Heart left ventricle (tissue), 16 donors: ENCODE data around the gene MYH7B. TPM values are rescaled to one million over a fixed set of nuclear protein-coding genes. Genes with fewer than 3 reads are reported as not detected.
A peak's percentile ranks its signal among the peaks of the same experiment; 100 is the strongest.

ENCODE experiments used
- ATAC-seq, 4 donors: fragments of 200-7000 bp; cut with Tn5 transposase; one replicate each; pipeline ENCODE4 v1.9.1; 2020 to 2022; ENCODE audit warnings: moderate library complexity in 4 of 4, mild to moderate bottlenecking in 3 of 4, moderate number of reproducible peaks in 1 of 4
- DNase-seq, 5 donors: peaks; one replicate each; pipeline ENCODE4 v3.0.0-alpha.2; 2020
- H3K27ac ChIP-seq, 12 donors: fragments of 200-600 bp; sonication (generic) in 4 of 12; one replicate each; pipeline versions ENCODE4 v1.5.0 to v1.8.0; 2016 to 2022; ENCODE audit warnings: mild to moderate bottlenecking in 2 of 12
- H3K27me3 ChIP-seq, 9 donors: fragments of 200-600 bp; sonication (generic) in 2 of 9; one replicate each; pipeline versions ENCODE4 v1.5.1 to v1.8.0; 2016 to 2022; ENCODE audit warnings: mild to moderate bottlenecking in 3 of 9
- H3K36me3 ChIP-seq, 9 donors: fragments of 200-600 bp; sonication (generic) in 2 of 9; one replicate each; pipeline versions ENCODE4 v1.5.0 to v1.8.0; 2018 to 2022; ENCODE audit warnings: mild to moderate bottlenecking in 2 of 9
- H3K4me1 ChIP-seq, 12 donors: fragments of 200-600 bp; sonication (generic) in 4 of 12; one replicate each; pipeline versions ENCODE4 v1.5.0 to v1.8.0; 2016 to 2022; ENCODE audit warnings: mild to moderate bottlenecking in 3 of 12
- H3K4me3 ChIP-seq, 12 donors: fragments of 200-600 bp; sonication (generic) in 4 of 12; one replicate each; pipeline versions ENCODE4 v1.5.0 to v1.8.0; 2017 to 2022; ENCODE audit warnings: mild to moderate bottlenecking in 9 of 12, moderate library complexity in 4 of 12
- H3K9me3 ChIP-seq, 12 donors: fragments of 200-600 bp; sonication (generic) in 4 of 12; one replicate each; pipeline versions ENCODE4 v1.5.0 to v1.8.0; 2016 to 2022; ENCODE audit warnings: mild to moderate bottlenecking in 1 of 12
- POLR2A ChIP-seq, 2 donors: fragments of 450-650 bp; IDR thresholded peaks; one replicate each; pipeline ENCODE4 v1.6.1; 2017; ENCODE audit warnings: antibody characterized with exemption in 2 of 2, mild to moderate bottlenecking in 2 of 2, moderate library complexity in 2 of 2
- WGBS, 4 donors: extraction: QIAGEN DNeasy Blood & Tissue Kit in 2 of 4; methylation state at CpG; one replicate each; pipeline versions ENCODE4 v1.1.5 to v1.1.7; 2013 to 2018; 5-methylcytosine and 5-hydroxymethylcytosine counted together
- intact Hi-C, 10 donors: fragments of 100-400 bp; cut with DNase I; formaldehyde crosslinking; loops; one replicate each; pipeline versions ENCODE4 v1.11.1 to v1.14.2; 2022
- polyA plus RNA-seq, 2 donors: library from polyadenylated mRNA; stranded (reverse); fragments of 200-250 nt; gene quantifications; one replicate each; pipeline ENCODE4 v1.2.3, GENCODE V29; 2013
- total RNA-seq, 9 donors: library from RNA; depleted of rRNA in 2 of 9; stranded (reverse); fragments of >200 nt in 2 of 9; fragmentation: NEBNext Ultra II Directional in 3 of 9; extraction: Animal tissue kit (Norgen Biotek cat#: 25700) in 3 of 9; gene quantifications; one replicate each; pipeline versions ENCODE4 v1.1.0 to v1.2.4, GENCODE V29; 2016 to 2023
- TF ChIP-seq, protein P1 (sequence below), 12 donors: fragments of 200-600 bp; sonication (generic) in 4 of 12; IDR thresholded peaks; one replicate each; pipeline versions ENCODE4 v1.5.0 to v1.8.0; 2018 to 2022; ENCODE audit warnings: antibody characterized with exemption in 12 of 12, mild to moderate bottlenecking in 5 of 12
- donor health status: ischemic (EF 13 %, LVEDD 7.1; RV severe dilation, severe dysfunction).
- donor health status: healthy with polysubstance abuse.
- donor health status: DM: no; HTN: yes; CAD: no.
- donor health status: DM: no; HTN: no; CAD: no.
- donor health status: ischemic (EF 25% LVEDD 6.9; RV normal size, moderate dysfunction).
- donor health status: ischemic (EF 25% LVEDD 5.7; RV mildly dilated, moderate dysfunction).
- donor health status: healthy.
- donor health status: DM: yes; HTN: yes; CAD: no.
- donor health status: ischemic (EF 35%, LVEDD 5.7; RV mildly dilated, moderate dysfunction).
- donor health status: nonischemic (EF 11% LVEDD 7.7; RV severe dilation, severe dysfunction).
- donor health status: DM: yes; HTN: yes; CAD: no.
- donor health status: PGD.
- donor health status: ischemic (EF 29% LVEDD 5.4; RV normal size, mild dysfunction).
- donor health status: nonischemic (EF 23%, LVEDD 6.1; RV moderate dilation, normal function).

MYH7B gene
- total and polyA plus RNA-seq, 11 donors = 12.8 to 448 (median 144) TPM

DNA sequence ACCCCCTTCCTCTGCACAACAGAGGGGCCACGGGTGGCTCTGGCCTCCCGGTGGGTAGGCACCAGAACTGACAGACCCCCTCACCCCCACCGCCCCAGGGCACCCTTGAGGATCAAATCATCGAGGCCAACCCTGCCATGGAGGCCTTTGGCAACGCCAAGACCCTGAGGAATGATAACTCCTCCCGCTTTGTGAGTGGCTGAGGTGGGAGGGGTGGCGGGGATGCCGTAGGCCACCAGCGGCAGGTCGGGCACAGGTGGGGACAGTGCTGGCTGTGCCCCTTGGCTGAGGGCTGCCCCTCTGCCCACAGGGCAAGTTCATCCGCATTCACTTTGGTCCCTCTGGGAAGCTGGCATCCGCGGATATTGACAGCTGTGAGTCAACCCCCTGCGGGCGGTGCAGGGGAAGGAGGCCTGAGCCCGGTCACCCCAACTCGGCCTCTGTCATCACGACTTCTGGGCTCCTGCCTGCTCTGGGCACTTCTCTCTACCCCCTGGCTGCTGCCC, 29.1 kb downstream of the MYH7B start:
- DNase-seq = peak in 4 of 5 donors; percentile 23 to 71 (median 64)
- peaks cover 0 to 41% (median 9%) of the 10 kb centered on the region in 9 donors for H3K36me3 ChIP-seq
- no peaks in the 10 kb centered on the region for H3K9me3 ChIP-seq
- TF ChIP-seq, protein P1, sequence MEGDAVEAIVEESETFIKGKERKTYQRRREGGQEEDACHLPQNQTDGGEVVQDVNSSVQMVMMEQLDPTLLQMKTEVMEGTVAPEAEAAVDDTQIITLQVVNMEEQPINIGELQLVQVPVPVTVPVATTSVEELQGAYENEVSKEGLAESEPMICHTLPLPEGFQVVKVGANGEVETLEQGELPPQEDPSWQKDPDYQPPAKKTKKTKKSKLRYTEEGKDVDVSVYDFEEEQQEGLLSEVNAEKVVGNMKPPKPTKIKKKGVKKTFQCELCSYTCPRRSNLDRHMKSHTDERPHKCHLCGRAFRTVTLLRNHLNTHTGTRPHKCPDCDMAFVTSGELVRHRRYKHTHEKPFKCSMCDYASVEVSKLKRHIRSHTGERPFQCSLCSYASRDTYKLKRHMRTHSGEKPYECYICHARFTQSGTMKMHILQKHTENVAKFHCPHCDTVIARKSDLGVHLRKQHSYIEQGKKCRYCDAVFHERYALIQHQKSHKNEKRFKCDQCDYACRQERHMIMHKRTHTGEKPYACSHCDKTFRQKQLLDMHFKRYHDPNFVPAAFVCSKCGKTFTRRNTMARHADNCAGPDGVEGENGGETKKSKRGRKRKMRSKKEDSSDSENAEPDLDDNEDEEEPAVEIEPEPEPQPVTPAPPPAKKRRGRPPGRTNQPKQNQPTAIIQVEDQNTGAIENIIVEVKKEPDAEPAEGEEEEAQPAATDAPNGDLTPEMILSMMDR (IDR thresholded peaks at IDR 0.05) = no peak
- peak in 1 of 2 donors; percentile 21 for TF ChIP-seq POLR2A (IDR thresholded peaks at IDR 0.05)
- intact Hi-C loops = no loop called here
- peak in 3 of 4 donors; percentile 5 to 9 (median 7) for ATAC-seq
- no peak overlapping the region for H3K4me3 ChIP-seq
- peaks cover 3 to 90% (median 47%) of the 10 kb centered on the region in 12 donors for H3K4me1 ChIP-seq
- WGBS, 4 donors = 33 to 56% (median 46%) methylated on average over 14 to 18 of the region's 18 CpGs
- H3K27me3 ChIP-seq = no peaks in the 10 kb centered on the region
- peak overlapping the region in 7 of 12 donors; percentile 24 to 99 (median 71) for H3K27ac ChIP-seq

DNA sequence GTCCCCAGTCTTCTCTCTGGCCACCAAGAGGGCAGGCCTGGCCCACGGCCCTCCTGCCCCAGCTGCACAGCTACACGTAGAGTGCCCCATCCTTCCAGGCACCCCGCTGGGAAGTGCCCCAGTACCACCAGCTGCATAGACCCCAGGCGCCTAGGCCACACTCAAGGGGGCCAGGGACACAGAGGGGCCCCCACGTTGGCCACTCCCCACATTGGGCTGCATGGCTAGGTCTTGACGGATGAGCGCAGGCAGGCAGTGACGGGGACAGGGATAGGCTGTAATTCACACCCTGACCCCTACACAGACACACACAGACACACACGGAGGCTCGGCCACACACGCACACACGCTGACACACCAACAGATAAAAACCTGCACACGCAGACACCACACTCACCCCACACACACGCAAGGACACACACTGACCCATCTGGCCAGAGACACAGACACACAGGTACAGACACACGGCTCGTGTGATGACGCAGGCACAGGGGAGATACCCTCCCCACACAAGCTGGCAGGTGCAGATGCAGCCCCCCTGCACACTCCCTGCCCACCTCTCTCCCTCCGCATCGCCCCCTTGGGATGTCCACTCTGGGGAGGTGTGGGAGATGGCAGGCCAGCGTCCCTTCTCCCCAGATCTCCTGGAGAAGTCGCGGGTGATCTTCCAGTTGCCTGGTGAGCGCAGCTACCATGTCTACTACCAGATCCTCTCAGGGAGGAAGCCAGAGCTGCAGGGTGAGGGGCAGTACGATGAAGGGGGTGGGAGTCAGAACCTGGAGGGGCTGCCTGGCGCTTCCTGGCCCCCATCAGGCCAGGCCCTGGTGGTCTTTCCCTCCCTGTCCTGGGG, 30.0 kb downstream of the MYH7B start:
- Histone ChIP-seq H3K9me3 (no peaks in the 10 kb centered on the region), H3K4me1 (peaks cover 3 to 90% (median 46%) of the 10 kb centered on the region in 12 donors), H3K4me3 (no peak overlapping the region), H3K27me3 (no peaks in the 10 kb centered on the region), H3K36me3 (peaks cover 0 to 44% (median 16%) of the 10 kb centered on the region in 9 donors), H3K27ac (peak overlapping the region in 8 of 12 donors; percentile 18 to 99 (median 62))
- intact Hi-C loops = no loop called here
- DNase-seq (peak in 1 of 5 donors; percentile 61), ATAC-seq (peak in 1 of 4 donors; percentile 1)
- WGBS, 4 donors = 56 to 65% (median 63%) methylated on average over 25 of the region's 25 CpGs
- no peak for TF ChIP-seq POLR2A (IDR thresholded peaks at IDR 0.05)
- TF ChIP-seq, protein P1 (IDR thresholded peaks at IDR 0.05) = no peak

DNA sequence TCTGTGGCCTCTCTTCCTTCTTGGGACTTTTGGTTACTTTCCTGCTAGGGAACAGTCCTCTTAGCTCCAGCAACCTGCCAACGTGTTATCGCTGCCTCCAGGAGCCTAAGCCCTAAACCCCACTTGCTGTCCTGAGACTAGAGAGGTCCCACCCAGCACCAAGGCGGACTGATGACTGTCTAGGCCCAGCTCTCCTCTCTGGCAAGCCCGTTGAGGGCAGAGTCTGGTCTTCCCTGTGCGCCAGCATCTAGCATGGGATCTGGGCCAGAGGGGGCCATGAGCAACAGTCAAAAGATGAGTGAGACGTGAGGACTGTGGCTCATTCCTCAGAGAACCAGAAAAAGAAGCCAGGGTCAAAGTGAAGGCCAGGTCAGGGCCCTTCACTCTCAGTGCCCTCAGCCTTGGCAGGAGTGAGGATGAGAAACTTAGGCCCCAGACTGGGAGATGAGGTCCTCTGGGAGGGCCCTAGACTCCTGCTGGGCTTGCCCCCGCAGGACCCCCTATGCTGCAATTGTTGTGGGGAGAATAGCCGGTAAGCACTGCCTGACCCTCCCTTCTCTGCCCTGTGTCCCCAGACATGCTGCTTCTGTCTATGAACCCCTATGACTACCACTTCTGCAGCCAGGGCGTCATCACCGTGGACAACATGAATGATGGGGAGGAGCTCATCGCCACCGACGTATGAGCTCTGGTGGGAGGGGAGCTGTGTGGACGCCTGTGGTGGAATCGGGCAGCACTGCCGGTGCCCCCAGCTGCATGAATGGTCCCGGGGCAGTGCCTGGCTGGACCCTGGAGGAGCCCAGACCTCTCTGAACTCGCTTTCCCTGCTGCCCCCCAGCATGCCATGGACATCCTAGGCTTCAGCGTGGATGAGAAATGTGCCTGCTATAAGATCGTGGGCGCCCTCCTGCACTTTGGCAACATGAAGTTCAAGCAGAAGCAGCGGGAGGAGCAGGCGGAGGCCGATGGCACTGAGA, 30.9 kb downstream of the MYH7B start:
- Histone ChIP-seq H3K36me3 (peaks cover 0 to 49% (median 25%) of the 10 kb centered on the region in 9 donors), H3K27ac (peak overlapping the region in 9 of 12 donors; percentile 1 to 95 (median 48)), H3K9me3 (no peaks in the 10 kb centered on the region), H3K27me3 (no peaks in the 10 kb centered on the region), H3K4me3 (no peak overlapping the region), H3K4me1 (peaks cover 3 to 96% (median 44%) of the 10 kb centered on the region in 12 donors)
- DNase-seq (peak in 2 of 5 donors; percentile 29 to 66), ATAC-seq (peak in 3 of 4 donors; percentile 1 to 8 (median 5))
- 45 to 62% (median 51%) methylated on average over 19 to 24 of the region's 24 CpGs for WGBS, 4 donors
- TF ChIP-seq POLR2A (IDR thresholded peaks at IDR 0.05) = no peak
- TF ChIP-seq, protein P1 (IDR thresholded peaks at IDR 0.05) = no peak
- intact Hi-C loops = no loop called here
